AG09319 (cell line): ENCODE measurements around the gene KLRB1.
"Not testable (repeated sequence)": the region's sequence is repeated elsewhere in the genome, so short reads cannot be mapped to it uniquely, and the experiment has no call there.

Source experiments
- DNase-seq: peaks from one replicate; pipeline ENCODE4 v3.0.0-alpha.2; 2010; ENCODE audit warnings: low read depth; ENCODE audit errors: extremely low read depth
- TF ChIP-seq, protein P1 (sequence below): IDR thresholded peaks from 2 replicates; pipeline ENCODE4 v1.5.1; 2011; ENCODE audit warnings: low read depth, mild to moderate bottlenecking, inconsistent platforms, low read length, moderate library complexity

Gene KLRB1

DNA sequence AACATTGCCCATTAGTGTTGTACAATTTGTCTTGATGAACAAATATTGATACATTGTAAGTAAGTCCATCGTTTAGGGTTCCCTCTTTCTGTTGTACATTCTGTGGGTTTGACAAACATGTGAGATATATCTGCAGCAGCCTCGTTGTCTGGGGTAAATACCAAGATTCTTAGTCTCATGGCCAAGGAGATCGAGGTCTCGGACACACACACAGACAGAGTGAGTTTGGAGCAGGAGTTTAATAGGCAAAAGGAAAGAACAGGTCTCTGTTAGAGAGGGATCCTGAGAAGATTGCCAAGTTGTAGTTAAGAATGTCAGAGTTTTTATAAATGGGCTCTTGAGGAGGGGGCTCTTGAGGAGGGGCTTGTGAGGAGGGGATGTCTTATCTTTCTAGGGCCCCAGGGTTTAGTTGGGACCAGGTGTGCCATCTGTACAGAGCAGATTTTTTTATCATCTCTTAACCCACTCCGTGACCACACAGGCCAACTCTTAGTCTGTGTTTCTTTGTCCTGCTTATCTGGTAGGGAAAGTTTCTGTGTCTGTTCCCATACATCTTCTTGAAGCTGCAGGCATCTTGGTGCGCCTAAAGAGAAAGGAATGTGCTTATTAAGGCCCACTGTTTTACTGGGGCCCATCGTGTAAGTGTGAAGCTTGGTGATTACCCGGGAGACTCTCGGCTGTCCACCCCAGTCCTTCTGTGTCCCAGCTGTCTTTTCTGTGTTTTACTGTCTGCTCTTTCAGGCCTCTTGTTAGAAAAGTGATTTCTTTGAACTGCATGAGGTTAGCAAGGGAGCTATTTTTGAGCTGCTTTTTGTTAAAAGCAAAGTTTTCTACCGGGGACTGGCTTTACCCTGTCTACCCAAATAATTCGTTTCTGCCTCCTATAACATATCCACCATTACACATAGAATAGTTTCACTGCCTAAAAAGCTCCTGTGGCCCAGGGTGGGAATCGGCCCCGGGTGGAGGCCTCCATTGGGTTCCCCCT, 39.4 kb upstream of the KLRB1 start:
- no peak for DNase-seq
- TF ChIP-seq, protein P1, sequence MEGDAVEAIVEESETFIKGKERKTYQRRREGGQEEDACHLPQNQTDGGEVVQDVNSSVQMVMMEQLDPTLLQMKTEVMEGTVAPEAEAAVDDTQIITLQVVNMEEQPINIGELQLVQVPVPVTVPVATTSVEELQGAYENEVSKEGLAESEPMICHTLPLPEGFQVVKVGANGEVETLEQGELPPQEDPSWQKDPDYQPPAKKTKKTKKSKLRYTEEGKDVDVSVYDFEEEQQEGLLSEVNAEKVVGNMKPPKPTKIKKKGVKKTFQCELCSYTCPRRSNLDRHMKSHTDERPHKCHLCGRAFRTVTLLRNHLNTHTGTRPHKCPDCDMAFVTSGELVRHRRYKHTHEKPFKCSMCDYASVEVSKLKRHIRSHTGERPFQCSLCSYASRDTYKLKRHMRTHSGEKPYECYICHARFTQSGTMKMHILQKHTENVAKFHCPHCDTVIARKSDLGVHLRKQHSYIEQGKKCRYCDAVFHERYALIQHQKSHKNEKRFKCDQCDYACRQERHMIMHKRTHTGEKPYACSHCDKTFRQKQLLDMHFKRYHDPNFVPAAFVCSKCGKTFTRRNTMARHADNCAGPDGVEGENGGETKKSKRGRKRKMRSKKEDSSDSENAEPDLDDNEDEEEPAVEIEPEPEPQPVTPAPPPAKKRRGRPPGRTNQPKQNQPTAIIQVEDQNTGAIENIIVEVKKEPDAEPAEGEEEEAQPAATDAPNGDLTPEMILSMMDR, result no peak

DNA sequence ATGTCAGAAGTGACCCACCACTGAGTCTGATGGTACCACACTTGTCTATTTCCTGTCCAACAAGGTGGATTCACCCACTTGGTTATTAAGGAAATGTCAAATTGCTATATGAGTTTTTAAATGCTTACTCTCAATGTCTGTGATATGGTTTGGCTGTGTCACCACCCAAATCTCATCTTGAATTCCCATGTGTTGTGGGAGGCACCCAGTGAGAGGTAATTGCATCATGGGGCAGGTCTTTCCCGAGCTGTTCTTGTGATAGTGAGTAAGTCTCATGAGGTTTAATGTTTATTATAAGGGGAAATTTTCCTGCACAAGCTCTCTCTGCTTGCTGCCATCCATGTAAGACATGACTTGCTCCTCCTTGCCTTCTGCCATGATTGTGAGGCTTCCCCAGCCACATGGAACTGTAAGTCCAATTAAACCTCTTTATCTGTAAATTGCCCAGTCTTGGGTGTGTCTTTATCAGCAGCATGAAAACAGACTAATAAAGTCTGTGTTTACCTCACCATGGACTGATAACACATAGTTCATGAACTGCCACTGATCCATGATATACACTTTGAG, 37.4 kb upstream of the KLRB1 start:
- not testable (repeated sequence) for DNase-seq

DNA sequence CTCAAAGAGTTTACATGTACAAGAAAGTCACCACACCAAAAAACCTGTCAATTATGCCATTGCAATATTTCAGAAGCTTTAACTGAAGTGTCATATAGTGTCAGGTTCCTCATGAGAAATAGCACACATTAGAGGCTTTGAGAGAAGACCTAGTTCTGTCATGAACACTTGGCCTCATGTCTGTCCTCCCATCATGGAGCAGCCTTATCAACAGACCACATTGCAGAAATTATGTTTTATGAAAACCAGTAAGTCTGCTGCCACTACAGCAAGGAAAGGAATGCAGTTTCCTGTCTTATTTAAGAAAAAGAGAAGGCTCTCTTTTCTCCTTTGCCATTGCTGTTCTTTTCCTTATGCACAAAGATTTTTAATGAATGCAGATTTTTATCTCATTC, 35.5 kb upstream of the KLRB1 start:
- no peak for DNase-seq
- TF ChIP-seq, protein P1, result no peak

DNA sequence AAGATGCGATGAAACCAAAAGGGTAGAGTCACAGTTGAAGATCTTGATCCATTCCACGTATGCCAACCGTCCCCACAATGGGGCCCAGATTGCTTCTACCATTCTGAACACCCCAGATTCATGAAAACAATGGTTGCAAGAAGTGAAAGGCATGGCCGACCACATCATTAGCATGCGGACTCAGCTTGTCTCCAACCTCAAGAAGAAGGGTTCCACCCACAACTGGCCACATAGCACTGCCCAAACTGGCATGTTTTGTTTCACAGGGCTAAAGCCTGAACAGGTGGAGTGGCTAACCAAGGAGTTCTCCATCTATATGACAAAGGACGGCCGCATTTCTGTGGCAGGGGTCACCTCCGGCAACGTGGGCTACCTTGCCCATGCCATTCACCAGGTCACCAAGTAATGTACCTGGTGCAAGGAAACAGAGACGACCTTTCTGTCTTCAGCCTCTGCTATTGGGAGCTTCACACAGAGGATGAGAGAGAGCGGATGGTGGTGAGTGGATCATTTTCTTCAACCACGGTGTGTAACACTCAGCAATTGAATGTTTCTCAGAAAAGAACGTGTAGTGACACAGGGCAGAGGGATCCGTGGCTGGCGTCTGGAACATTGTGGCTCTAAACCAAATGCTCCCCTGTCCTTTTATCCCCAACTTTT, 35.0 kb upstream of the KLRB1 start:
- no peak for DNase-seq
- TF ChIP-seq, protein P1, result no peak

DNA sequence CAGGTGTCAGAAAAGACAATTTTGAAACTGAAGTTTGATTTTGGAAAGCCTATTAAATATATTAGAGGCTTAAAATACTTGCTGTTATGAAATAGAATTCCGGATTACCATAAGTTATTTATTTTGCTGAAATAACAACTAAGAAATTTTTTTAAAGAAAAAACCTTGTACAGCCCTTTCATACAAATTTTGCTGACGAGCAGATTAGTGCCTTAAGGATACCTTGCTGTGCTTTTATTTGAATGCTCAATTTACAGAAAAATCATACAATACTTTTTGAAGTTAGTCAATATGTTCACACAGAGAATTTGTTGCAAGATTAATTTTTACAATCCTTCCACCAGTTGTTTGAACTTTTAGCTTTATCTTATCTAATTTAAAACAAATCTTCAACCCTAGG, 32.3 kb upstream of the KLRB1 start:
- no peak for DNase-seq
- TF ChIP-seq, protein P1, result no peak

DNA sequence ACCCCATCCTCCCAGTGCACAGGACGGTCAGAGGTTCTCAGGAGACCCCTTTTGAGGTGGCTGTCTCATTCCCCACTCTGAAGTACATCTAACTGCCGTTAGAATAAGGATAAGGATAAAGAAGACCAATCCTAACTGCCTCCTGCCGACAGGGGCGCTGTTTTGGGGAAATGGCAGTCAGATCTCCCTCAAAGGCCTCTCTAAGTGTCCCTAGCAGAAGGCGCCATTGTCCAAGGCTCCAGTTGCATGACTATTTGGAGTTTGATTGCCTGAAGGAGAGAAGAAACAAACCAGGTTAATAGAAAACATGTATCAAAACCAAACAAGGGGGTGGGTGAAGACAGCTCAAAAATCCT, 29.1 kb upstream of the KLRB1 start:
- no peak for DNase-seq
- TF ChIP-seq, protein P1, result no peak

DNA sequence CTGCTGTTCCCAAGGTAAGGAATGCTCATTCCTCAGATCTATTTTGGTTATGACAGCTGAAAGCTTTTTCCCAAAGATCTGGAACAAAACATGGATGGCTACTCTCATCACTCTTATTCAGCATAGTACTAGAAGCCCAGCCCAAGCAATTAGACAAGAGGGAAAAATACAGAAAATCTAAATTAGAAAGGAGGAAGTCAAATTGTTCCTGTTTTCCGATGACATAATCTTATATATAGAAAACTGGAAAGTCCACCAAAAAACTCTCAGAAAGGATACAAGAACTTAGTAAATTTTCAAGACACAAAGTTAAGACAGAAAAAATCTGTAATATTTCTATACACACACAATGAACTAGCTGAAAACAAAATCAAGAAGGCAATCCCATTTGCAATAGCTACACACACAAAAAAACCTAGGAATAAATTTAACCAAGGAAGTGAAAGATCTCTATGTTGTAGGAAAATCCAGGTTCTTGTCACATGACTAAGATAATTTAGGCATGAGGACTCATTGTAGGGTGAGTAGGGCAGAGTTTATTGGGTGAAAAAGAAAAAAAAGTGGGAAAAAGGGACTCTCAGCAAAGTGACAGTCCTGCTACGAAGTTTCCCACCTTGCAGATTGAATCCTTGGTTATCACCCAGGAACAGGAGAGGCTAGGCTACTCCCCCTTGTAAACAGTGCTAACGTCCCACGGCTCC, 28.6 kb upstream of the KLRB1 start:
- DNase-seq, result no peak
- TF ChIP-seq, protein P1, result no peak
